HG02642 (cell line): ENCODE measurements around the gene SMARCD3.

ENCODE experiments used
- ATAC-seq: cut with Tn5 transposase; IDR thresholded peaks from one replicate; pipeline ENCODE4 v1.9.1; 2021; ENCODE audit warnings: mild to moderate bottlenecking; ENCODE audit not compliant: unreplicated experiment, poor library complexity

SMARCD3 gene

DNA sequence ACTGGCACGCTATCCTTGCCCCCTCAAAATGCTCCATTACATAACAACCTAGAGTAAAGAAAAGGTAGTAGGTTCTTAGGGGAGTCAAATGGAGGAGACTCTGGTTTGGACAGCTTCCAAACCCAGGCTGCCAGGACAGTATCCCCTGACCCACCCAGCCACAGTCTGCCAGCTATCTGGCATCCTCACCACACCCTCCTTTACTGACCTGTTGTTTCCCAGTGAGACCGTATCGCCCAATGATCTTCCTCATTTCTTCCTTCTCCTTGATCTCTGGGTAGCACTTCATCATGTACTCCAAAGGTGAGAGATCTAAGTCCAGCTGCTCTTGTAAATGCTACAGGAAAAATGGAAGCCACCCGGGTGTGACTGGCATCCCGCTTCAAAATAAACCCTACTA is 33.1 kb downstream of the SMARCD3 start:
- no peak for ATAC-seq

DNA sequence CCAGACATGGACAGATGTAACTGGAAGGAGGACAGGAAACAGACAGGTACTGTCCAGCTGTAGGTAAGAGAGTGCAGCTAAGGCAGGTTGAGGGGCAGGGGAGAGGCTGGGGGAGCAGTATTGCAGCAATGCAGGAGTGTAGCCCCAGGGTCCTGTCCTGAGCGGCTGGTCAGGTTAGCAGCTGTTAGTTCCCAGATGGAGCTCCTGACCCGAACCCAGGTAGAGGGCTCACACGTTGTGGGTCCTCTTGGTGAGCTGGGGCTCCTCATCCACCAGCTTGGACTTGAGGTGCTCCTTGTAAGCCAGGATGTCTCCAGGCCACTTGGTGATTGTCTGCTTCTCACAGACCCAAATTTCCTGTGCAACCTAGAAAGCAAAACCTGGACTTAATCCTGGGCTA is 34.7 kb downstream of the SMARCD3 start:
- ATAC-seq = no peak

DNA sequence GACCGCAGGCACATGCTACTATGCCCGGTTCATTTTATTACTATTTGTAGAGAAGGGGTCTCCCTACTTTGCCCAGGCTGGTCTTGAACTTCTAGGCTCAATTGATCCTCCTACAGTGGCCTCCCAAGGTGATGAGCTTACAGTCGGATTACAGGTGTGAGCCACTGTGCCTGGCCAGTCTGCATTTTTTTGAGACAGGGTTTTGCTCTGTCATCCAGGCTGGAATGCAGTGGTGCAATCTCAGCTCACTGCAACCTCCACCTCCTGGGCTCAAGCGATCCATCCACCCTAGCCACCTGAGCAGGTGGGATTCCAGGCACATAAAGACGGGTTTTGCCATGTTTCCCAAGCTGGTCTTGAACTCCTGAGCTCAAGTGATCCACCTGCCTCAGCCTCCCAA is 35.9 kb downstream of the SMARCD3 start:
- ATAC-seq = no peak

DNA sequence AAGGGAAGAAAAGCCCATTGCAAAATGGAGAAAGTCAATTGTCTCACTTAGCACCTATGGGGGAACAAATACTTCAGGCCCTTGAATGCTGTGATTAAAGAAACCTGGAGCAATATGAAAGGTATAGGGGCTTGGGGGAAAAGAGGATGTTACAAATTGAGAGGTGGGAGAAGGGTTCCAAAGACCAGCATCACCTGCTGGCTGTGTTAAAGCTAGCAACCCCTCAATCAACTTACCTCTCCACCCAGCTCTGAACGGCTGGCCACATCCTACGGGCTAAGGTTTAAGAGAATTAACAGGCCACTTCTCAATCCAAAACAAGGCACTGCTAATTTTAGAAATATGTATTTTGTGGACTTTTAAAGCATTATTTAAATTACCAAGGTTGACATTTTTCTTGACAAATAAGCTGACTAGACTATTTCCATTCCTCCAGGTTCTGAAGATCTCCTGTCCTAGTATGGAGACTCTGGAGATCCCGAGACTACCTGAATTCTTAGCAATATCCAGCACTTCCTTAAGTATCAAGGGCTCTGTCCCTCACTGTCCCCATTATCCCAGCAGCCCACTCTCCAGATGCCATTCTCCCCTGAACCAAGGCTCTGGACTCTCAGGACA is 37.2 kb downstream of the SMARCD3 start:
- no peak for ATAC-seq

DNA sequence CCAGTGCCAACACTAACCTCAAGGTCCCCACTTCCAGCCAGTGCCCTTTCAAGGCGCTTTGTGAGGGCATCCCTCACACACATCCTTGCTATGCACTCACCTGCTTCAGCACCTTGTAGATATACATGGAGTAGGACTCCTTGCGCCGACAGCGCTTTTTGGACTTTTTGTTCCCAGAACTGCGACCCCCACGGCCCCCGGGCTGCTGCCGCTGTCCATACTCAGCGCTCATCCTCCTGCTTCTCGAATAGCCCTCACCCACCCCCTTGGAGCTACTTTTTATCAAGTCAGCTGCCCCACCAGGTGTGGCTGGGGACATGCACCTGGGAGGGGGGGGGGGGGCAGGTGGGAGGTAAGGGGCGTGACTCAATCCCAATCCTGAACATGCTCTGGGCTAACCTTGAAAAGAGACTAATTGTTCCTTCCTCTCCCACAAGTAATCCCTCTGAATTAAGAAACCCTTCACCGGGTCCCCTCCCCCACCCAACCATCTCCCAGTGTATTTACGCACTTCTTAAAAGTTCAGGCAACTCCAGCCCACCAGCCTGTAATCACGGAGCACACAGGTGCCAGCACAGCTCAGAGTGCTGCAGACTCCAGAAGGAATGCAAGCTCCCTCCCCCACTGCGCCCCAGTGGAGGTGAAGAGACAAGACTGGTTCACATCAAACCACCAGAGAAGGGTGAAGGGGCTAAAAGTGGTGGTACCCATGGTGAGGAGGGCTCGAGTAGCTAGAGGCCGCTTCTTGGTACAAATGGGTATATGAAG is 38.2 kb downstream of the SMARCD3 start, which contains the start of gene H2BK1:
TSS of gene H2BK1 (minus strand) at position 402 of the 768 bp plus-strand sequence. CDS start at position 232, 170 bp downstream.
- ATAC-seq = no peak

DNA sequence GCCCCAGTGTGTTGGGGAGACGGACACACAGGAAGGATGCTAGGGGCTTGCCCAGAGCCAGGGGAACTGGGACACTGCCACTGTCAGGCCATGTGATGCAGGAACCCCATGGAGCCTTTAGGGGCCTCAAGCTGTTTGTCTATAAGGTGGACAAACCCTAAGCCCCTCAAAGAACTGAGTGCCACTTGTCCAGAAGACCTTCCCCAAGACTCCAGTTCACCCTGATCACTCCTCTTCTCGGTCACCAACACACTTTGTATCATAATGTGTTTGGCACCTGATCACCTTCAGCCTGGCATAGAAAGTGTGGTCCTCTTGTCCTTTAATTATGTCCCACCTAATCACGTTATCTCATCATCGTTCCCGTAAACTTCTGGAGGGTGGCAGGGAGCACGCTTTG is 38.9 kb downstream of the SMARCD3 start:
- ATAC-seq = no peak

DNA sequence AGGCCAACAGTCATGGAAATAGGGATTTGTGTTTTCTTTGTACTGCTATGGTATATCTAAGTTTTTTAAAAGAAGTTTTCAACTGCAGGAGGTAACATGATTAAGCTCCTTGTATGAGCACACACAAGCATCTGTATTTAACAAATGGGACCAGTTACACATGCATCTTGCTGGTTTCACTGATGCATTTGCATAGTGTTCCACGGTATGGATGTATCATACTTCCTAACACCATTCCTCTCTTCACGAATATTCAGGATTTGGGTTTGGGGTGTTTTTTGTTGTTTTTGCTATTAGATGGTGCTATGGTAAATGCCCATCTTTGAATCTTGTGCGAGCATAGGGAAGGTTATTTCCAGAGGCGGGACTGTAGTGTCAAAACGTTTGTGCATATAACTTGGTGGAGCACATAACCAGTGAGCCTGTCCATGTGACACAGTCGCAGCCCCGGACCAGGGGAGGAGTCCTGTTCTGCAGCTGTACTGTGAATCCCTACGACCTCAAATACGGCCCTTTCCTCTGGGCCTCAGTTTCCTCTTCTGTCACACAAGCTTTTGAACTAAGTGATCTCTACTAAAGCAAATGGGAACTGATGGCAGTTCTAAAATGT is 40.1 kb downstream of the SMARCD3 start:
- no peak for ATAC-seq

DNA sequence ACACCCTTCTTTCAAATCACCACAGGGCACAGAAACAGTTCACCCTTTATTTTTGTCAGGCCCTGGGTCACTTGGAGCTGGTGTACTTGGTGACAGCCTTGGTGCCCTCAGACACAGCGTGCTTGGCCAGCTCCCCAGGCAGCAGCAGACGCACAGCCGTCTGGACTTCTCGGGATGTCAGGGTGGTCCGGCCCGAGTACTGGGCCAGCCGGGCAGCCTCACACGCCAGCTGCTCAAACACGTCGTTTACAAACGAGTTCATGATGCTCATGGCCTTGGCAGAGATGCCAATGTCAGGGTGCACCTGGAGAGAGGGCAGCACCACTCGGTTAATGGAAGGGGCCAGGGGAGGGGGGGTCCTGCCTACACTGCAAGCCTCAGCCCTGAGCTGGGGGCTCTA is 40.7 kb downstream of the SMARCD3 start:
- ATAC-seq = no peak

DNA sequence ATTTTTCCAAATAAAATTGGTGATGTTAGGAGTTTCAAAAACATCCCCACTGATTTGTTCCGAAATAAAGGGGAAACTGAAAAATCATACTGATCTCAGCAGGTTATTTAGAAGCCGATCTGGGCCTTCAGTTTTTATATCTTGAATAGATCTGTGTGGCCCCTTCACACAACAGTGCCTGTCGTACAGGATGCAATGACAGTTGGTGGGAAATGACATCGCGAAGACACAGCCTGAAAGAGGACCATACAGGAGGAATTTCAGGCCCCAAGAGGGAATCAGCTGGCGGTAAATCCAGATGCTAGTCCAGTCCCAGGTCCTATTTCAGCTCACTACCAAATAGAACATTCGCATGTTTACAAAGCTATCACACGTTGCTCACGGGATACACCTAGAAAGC is 41.2 kb downstream of the SMARCD3 start:
- no peak for ATAC-seq

DNA sequence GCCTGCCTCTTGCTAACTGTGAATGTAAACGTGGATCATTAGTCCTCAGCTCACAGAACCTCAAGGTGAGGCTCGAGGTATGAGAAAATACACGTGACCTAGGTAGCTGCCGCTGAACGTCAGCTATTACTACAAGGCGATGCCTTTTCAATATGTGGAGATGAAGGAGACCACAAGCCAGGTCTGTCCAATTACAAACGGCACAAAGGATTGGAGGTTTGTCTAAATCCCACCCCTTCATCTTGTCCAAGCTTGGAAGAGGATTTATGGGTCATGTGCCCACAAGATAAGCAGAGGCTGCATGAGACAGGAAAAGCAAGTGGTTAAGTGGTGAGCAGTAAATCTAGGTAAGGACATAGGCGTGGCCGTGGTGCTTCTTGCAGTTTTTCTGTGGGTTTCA is 41.6 kb downstream of the SMARCD3 start:
- no peak for ATAC-seq

DNA sequence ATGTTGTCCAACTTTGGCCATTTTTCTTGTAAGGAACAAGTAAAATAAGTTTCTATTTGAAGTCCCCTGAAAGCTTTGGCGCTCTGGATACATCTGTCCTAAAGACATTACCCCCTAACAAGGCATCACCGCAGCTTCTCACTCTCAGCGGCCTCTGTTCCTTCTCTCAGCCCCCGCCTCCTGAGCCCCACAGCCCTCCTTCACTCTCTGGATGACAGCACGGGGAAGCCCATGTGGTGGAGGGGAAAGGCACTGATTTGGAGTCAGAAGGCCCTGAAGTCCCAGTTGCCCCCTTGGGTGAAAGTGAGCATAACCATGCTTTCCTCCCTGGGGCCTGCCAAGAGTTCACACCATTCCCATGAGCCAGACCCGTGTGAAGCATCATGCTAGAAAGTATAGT is 42.8 kb downstream of the SMARCD3 start:
- ATAC-seq = no peak

DNA sequence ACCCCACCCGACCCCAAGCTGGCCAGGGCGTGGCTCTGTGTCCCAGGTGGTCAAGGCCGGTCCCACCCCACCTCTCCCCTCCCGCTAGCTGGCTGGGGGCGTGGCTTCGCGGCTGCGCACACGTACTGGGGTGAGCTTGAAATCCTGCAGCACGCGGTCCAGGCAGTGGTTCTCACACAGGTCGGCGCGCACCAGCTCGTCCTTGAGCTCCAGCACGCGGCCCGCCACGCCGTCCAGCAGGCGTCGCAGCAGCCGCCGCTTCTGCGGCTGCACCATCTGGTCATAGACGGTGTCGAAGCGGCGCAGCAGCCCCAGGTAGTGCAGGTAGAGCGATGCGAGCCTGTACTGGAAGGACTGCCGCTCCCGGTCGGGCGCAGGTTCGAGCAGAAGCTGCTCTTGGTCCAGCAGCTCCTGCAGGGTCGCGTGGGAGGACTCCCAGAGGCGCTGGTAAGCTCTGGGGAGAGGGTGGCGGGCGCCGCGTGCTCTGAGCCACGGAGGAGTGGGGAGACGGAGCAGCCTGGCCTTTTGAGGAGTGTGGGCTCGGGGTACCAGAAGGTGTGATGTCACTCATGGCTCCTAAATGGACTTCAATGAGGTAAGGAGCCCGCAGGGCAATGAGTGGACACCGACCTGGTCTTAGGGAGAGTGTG is 44.0 kb downstream of the SMARCD3 start:
- no peak for ATAC-seq

DNA sequence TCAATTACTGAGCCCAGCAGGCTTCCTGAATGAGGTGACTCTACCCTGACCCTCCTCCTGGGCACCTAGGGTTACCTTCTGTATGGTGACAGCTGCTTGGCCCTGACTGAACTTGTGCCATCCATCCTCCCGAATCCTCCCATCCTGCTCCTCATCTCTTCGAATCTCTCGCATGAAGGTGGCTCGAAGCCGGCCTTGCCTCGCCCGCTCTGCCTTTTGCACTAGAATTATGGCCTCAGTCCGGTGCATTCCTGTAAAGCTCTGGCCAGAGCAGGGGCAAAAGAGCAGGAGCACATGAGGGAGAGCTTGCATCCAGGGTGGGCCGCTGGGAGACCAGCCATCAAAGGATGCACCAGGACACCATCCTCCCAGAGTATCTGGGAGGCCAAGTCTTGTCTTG is 45.7 kb downstream of the SMARCD3 start:
- ATAC-seq = no peak

DNA sequence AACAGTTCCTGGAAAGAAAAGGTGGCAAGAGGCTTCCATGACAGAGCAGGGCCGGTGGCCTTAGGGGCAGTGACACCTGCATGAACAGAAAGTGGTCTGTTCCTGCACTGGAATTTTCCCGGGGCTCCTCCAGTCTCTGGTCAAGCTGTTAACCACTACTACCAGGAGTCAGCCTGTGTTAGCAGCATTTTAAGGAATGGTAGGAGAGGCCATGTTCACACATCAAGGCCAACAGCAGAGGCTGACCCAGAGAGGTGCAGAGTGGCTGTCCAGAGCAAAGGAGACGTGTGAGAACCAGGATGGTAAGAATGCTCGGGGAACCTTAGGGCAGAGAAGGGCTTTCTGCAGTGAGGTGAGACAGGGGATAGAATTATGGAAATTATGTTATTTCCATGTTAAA is 46.7 kb downstream of the SMARCD3 start:
- ATAC-seq = no peak

DNA sequence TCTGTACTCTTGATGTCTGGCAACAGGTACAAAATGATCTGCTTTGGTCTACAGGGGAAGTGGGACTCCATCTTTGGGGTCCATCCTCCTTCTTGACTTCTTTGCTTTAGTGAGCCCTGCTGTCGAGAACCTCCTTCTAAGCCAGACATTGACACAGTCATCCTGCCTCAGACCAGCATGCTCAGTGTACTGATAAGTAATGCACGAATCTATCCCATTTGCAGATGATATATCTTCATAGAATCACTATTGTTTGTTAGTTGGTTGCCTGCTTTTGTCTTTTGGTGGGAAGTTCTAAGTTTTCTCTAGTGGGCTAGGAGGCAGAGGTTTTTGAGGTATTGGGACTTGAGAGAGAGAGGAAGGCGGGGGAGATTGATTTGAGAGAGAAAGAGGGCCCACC is 47.1 kb downstream of the SMARCD3 start:
- no peak for ATAC-seq

DNA sequence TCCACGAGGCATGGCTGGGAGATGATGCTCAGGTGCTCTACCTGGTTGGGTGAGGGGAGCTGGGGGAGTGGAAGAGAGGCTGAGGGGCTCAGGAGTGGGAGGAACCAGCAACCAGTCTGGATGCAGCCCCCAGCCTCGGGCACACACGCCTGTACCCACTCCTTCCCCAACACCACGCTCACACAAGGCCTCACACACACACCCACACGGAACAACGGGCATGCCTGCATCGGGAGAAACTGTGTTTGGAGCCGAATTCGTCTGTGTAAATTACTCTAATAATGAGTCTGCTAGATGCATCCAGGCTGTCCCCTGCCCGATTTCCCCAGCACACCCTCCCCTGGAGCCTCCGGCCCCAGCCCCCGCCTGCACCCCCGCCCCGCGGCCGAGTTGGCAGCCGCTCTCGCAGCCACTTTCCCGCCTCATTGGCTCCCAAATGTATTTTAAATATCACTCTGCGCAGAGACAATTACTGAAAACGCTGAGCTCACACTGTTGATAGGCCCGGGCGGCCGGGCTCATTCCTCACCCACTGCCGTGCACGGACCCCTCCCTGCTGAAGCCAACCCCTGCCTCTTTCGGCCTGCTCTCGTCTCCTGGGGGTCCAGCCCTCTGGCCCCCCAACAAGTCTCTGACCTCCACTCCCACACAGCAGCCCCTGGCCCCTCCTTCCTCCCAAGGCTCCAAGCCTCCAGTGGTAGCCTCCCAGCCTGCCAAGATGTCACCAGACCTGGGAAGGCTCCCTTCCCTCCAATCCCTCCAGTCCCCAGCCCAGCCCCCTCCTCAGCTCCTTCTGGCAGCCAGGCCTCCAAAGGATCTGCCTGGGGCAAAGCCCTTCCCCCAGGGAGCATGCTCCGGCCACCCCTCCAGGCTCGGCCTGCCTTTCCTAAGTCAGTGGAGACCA is 49.3 kb downstream of the SMARCD3 start:
- ATAC-seq = no peak

DNA sequence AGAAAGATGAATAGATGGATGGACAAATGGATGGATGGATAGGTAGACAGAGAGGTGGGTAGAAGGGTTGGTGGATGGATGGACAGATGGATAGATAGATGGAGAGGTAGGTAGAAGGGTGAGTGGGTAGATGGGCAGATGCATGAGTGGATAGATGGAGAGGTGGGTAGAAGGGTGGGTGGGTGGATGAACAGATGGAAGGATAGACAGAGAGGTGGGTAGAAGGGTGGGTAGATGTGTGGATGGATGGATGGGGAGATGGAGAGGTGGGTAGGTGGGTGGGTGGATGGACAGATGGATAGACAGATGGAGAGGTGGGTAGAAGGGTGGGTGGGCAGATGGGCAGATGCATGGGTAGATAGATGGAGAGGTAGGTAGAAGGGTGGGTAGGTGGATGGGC is 50.6 kb downstream of the SMARCD3 start:
- ATAC-seq = no peak

DNA sequence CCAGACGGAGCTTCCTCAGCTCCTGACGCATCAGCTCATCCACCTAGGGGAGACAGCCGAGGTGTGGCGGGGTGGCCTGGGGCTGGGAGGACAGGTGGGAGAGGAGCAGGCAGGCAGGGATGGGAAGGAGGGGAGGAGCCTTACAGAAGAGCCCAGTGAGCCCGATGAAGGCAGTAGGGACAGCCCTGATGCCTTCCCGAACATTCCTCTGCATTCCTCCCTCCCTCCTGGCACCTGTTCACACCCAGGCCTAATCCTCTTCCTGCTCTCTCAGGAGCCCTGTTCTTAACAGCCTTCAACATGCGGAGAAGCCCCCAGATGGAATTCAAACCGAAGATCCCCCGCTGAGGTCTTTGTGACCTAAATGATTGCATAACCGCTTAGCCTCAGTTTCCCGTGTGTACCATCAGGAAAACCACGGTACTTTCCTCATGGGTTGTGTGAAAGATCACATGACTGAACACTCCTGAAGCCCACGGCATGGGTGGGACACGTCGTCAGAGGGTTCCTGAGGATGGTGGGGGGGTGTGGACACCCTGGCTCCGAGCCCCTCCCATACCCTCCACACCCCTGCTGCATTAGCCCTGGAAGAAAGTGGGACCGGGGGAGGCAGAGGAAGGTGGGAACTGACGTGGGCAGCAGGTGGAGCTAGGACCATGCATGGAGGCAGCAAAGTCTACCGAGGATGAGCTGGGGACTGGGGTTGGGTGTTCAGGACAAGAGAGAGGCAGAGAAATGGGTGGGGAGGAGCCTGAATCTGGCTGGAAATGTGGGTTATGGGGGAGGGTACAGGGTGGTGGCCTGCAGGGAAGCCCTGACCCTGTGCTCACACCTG is 52.7 kb downstream of the SMARCD3 start:
- ATAC-seq = no peak

DNA sequence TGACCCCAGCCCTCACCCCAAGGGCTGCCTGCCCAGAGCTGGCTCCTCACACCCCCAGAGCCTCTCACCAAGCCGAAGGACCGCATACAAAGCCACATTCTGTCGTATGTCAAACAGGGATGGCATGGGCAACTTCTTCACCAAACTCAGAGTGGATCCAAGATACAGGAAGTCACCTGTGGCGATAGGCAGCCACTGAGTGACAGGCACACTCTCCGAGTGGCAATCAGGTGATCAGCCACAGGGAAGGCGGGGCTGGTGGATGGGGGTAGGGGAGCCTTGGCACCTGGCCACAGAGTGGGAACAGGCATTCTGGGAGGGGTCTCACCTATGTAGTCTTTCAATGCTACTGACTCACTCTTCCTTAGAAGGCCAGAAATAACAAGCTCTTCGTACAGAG is 54.3 kb downstream of the SMARCD3 start:
- ATAC-seq = no peak
